ENCODE results near the gene C6orf15.

C6orf15 gene

DNA sequence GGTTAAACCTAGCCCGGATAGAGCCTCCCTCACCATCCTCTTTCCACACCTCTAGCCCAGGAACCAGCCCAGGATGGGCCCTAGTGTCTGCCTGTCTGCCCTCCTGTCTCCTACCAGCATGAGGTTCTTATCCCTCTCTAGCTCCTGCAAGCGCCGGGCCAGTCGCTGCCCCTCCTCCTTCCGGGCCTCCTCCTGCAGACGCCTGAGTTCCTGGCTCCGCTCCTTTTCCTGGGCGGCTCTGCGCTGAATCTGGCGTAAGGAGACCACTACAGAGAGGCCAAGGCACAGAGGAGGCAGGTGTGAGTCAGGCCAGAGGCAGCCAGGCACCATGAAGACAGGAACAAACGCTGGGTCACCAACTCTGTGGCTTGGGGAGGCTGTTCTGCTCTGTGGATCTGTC lies 30.8 kb upstream of the C6orf15 start:
- Mint-ChIP-seq H3K36me3 (peaks cover 21 to 36% of the 10 kb centered on the region in 2 donors), H3K27me3 (no peaks in the 10 kb centered on the region), H3K4me1 (peaks cover 3 to 6% of the 10 kb centered on the region in 2 donors), H3K9me3 (no peaks in the 10 kb centered on the region), H3K27ac (no peak overlapping the region), H3K4me3 (no peak overlapping the region)
- ATAC-seq (replicated peaks) (no peak), DNase-seq (no peak)

DNA sequence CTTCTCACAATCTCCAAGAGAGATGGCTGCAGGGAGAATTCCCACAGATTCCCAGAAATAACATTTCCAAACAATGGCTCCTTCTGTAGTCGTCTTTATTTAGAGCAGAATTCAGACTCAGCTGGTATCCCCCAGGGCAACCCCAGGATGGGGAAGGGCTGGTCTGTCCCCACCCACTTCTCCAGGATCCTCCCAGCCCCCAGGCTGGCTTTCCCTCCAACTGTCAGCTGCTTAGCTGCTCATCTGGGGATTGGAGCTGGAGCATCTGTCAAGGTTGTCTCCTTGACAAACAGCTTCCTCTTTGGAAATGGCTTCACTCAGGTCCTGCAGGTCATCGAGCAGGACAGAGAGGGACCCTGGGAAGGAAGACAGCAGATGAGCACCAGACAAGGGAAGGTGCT lies 30.0 kb upstream of the C6orf15 start:
- no peak overlapping the region for H3K27ac Mint-ChIP-seq
- H3K4me1 Mint-ChIP-seq = peaks cover 5 to 6% of the 10 kb centered on the region in 2 donors
- no peaks in the 10 kb centered on the region for H3K9me3 Mint-ChIP-seq
- peaks cover 4% of the 10 kb centered on the region in 2 donors for H3K27me3 Mint-ChIP-seq
- ATAC-seq (replicated peaks) (no peak), DNase-seq (no peak)
- peaks cover 21 to 36% of the 10 kb centered on the region in 2 donors for H3K36me3 Mint-ChIP-seq
- H3K4me3 Mint-ChIP-seq = no peak overlapping the region

DNA sequence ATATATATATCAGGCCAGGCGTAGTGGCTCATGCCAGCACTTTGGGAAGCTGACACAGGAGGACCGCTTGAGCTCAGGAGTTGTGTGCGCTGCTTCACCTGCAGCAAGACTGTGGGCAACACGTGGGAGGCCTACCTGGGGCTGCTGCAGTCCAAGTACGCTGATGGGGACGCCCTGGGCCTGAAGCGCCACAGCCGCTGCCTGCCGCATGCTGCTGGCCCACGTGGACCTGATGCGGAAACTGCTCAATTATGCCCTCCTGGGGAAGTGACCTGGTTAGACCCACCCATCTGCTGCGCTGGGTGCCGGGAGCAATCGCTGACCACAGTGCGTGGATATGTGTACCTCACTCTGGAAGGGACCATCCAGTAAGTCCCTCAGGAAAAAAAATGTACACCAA lies 28.3 kb upstream of the C6orf15 start:
- ATAC-seq (replicated peaks) (no peak), DNase-seq (no peak)
- H3K9me3 Mint-ChIP-seq = no peaks in the 10 kb centered on the region
- no peak overlapping the region for H3K27ac Mint-ChIP-seq
- H3K36me3 Mint-ChIP-seq = peaks cover 17 to 26% of the 10 kb centered on the region in 2 donors
- H3K4me3 Mint-ChIP-seq = no peak overlapping the region
- peaks cover 5 to 7% of the 10 kb centered on the region in 2 donors for H3K4me1 Mint-ChIP-seq
- peaks cover 5% of the 10 kb centered on the region in 2 donors for H3K27me3 Mint-ChIP-seq

DNA sequence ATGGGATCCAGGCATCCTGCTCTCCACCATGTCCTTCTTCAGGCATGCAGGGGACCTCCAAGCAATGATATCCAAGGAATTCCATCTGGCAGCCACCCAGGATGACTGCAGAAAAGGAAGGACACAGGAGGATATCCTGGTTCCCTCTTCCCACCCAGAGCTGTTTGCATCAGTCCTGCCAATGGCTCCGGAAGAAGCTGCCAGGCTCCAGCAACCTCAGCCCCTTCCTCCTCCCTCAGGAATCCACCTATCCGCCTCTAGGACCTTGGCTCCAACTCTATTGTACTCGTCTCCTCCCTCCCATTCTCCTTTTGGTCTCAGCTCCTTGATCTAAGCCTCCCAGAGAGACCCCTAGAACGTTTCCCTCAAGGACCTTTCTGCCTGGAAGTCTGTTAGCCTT lies 27.2 kb upstream of the C6orf15 start:
- Mint-ChIP-seq H3K27me3 (peaks cover 5% of the 10 kb centered on the region in 2 donors), H3K9me3 (no peaks in the 10 kb centered on the region), H3K27ac (no peak overlapping the region), H3K4me1 (peaks cover 5 to 7% of the 10 kb centered on the region in 2 donors), H3K4me3 (no peak overlapping the region), H3K36me3 (peaks cover 6 to 15% of the 10 kb centered on the region in 2 donors)
- no peak for ATAC-seq (replicated peaks)
- DNase-seq = no peak

DNA sequence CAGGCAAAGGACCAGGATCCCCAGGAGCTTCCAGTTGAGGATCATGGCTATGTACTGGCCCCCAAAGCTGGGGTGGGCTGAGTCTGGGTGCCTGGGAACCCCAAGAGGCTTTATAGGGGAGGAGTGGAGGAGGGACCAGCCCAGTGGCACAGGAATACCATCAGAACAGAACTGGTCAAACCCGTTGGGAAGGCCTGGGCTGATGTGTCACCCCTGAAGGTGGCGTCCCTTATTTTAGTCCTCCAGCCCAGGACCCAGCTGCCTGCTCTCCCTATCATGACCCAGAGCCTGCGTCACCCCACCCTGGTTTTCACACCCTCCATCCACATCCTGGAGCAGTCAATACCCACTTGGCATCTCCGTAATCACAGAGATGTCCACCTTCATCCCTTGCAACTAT lies 26.6 kb upstream of the C6orf15 start, which contains the start of gene PSORS1C2:
PSORS1C2 (minus strand) TSS at position 85 of the 400 bp plus-strand sequence; CDS start at position 45, 40 bp downstream.
- Mint-ChIP-seq H3K27ac (no peak within 1 kb of the TSS), H3K27me3 (peaks cover 5% of the 10 kb centered on the region in 2 donors), H3K4me3 (peak within 1 kb of the TSS in 1 of 2 donors; percentile 11), H3K9me3 (no peaks in the 10 kb centered on the region), H3K36me3 (peaks cover 5 to 12% of the 10 kb centered on the region in 2 donors), H3K4me1 (peaks cover 5 to 7% of the 10 kb centered on the region in 2 donors)
- DNase-seq (no peak), ATAC-seq (replicated peaks) (no peak)

DNA sequence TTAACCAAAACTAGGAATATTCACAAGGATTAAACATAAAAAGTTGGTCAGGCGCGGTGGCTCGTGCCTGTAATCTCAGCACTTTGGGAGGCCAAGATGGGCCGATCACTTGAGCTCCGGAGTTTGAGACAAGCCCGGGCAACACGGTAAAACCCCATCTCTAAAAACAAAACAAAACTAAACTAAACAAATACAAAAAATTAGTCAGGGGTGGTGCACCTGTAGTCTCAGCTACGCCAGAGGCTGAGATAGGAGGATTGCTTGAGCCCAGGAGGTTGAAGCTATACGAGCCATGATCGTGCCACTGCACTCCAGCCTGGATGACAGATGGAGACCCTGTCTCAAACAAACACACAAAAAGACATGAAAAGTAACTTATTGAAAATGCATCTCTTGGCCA lies 23.3 kb upstream of the C6orf15 start:
- Mint-ChIP-seq H3K36me3 (no peaks in the 10 kb centered on the region), H3K4me1 (peaks cover 5 to 7% of the 10 kb centered on the region in 2 donors), H3K27me3 (peaks cover 5% of the 10 kb centered on the region in 2 donors), H3K4me3 (no peak overlapping the region), H3K9me3 (no peaks in the 10 kb centered on the region), H3K27ac (no peak overlapping the region)
- ATAC-seq (replicated peaks) = no peak
- no peak for DNase-seq

DNA sequence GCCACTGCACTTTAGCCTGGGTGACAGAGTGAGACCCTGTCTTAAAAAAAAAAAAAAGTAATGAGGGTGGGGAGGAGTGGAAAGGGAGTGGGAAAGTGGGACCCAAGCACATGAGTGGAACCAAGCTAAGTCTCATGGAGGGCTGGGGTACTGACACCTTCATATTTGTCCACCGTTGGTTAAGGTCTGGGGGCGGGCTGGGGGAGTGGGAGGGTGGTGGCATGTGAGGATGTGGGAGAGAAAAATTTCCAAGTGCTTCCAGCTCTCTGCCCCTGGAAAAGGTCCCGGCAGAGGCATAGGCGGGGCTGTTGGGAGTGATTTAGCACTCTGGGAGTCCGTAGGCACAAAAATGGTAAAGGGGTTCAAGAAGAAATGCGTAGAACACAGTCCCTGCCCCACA lies 20.4 kb upstream of the C6orf15 start:
- H3K9me3 Mint-ChIP-seq = no peaks in the 10 kb centered on the region
- ATAC-seq (replicated peaks) = no peak
- H3K4me3 Mint-ChIP-seq = no peak overlapping the region
- peaks cover 17 to 23% of the 10 kb centered on the region in 2 donors for H3K27me3 Mint-ChIP-seq
- DNase-seq = no peak
- peaks cover 8 to 11% of the 10 kb centered on the region in 2 donors for H3K4me1 Mint-ChIP-seq
- no peak overlapping the region for H3K27ac Mint-ChIP-seq
- H3K36me3 Mint-ChIP-seq = no peaks in the 10 kb centered on the region

DNA sequence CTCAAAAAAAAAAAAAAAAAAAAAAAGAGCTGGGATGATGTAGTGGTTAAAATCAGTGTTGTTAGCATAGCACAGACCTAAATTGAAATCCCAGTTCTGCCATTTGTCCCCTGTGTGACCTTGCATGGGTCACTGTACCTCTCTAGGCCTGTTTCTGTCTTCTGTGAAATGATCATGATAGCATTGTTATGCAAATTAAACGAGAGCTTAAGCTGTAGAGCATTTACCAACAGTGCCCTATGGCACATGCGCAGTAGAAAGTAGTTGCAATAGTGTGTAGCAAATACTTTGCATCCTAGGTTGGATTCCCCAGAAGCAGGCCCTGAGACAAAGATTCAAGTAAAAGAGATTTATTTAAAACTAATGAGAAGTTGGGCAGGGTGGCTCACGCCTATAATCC lies 19.2 kb upstream of the C6orf15 start:
- Mint-ChIP-seq H3K9me3 (no peaks in the 10 kb centered on the region), H3K4me3 (no peak overlapping the region), H3K27ac (no peak overlapping the region), H3K27me3 (peaks cover 17 to 19% of the 10 kb centered on the region in 2 donors), H3K4me1 (peaks cover 6% of the 10 kb centered on the region in 2 donors), H3K36me3 (no peaks in the 10 kb centered on the region)
- ATAC-seq (replicated peaks) (no peak), DNase-seq (no peak)

DNA sequence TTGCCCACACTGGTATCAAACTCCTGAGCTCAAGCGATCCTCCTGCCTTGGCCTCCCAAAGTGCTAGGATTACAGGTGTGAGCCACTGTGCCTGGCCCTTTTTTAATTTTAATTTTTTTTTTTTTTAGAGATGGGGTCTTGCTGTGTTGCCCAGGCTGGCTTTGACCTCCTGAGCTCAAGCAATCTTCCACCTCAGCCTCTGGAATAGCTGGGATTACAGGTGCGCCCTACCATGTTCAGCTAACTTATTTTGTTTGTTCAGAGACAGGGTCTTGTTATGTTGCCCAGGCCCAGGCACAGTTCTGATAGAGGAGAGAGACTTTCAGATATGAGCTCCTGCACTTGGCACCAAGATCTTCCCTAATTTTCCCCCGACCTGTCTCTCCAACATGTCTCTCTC lies 18.4 kb upstream of the C6orf15 start:
- DNase-seq = no peak
- peaks cover 6% of the 10 kb centered on the region in 2 donors for H3K4me1 Mint-ChIP-seq
- no peaks in the 10 kb centered on the region for H3K36me3 Mint-ChIP-seq
- H3K27me3 Mint-ChIP-seq = peaks cover 19 to 24% of the 10 kb centered on the region in 2 donors
- H3K9me3 Mint-ChIP-seq = no peaks in the 10 kb centered on the region
- no peak overlapping the region for H3K27ac Mint-ChIP-seq
- ATAC-seq (replicated peaks) = no peak
- no peak overlapping the region for H3K4me3 Mint-ChIP-seq

DNA sequence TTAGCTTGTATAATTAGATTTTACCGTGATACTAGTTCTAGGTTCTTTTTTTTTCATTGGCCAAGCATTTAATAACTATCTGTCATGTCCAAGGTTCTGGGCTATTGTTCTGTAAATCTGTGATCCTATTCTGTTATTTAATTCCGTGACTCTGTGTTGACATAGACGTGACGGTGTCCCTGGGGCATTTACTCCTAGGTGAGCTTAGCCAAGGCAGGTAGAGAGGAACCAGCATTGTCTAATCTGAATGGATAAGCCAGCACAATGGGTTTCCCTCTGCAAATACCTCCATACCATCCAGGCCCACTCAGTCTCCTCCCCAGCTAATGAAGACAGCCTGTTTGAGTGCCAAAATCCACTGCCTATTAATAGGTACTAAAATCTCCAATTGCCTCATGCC lies 16.8 kb upstream of the C6orf15 start:
- Mint-ChIP-seq H3K27me3 (peaks cover 19 to 24% of the 10 kb centered on the region in 2 donors), H3K4me1 (peaks cover 6 to 14% of the 10 kb centered on the region in 2 donors)

DNA sequence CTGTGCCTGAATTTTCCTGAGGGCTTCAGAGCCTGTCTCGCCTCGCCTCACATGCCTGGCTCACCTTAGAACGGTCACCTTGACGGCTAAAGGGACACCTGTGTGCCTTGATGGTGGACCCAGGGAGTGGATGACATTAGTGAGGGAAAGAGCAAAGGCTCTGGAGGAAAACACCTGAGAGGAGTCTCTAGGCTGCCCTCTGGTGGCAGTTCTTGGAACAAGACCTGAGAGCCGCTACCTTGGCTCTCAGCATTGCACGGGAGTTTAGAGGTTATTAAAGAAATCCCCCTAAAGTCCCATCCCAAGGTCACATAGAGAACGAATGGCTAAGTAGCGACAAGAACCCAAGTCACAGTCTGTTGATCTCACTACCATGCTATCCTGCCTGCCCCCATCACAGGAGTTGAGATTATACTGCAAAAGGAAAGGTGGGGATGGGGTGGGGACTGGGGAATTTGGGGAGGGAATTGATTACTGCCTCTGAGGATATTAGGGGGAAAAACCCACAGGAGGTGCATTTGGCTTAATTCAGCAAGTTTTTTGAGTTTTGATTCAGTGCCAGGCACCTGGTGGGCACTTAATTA lies 15.8 kb upstream of the C6orf15 start:
- DNase-seq (peak; percentile 45), ATAC-seq (replicated peaks) (peak; percentile 70 to 81)
- no peak overlapping the region for H3K27ac Mint-ChIP-seq
- H3K4me3 Mint-ChIP-seq = no peak overlapping the region
- no peaks in the 10 kb centered on the region for H3K36me3 Mint-ChIP-seq
- H3K4me1 Mint-ChIP-seq = peaks cover 7 to 14% of the 10 kb centered on the region in 2 donors
- no peaks in the 10 kb centered on the region for H3K9me3 Mint-ChIP-seq
- H3K27me3 Mint-ChIP-seq = peaks cover 23 to 24% of the 10 kb centered on the region in 2 donors

More for the DNA sequence above, 16.8 kb upstream of the C6orf15 start:
- Mint-ChIP-seq H3K4me3 (no peak overlapping the region), H3K9me3 (no peaks in the 10 kb centered on the region), H3K27ac (no peak overlapping the region), H3K36me3 (no peaks in the 10 kb centered on the region)
- DNase-seq = no peak
- ATAC-seq (replicated peaks) = no peak

DNA sequence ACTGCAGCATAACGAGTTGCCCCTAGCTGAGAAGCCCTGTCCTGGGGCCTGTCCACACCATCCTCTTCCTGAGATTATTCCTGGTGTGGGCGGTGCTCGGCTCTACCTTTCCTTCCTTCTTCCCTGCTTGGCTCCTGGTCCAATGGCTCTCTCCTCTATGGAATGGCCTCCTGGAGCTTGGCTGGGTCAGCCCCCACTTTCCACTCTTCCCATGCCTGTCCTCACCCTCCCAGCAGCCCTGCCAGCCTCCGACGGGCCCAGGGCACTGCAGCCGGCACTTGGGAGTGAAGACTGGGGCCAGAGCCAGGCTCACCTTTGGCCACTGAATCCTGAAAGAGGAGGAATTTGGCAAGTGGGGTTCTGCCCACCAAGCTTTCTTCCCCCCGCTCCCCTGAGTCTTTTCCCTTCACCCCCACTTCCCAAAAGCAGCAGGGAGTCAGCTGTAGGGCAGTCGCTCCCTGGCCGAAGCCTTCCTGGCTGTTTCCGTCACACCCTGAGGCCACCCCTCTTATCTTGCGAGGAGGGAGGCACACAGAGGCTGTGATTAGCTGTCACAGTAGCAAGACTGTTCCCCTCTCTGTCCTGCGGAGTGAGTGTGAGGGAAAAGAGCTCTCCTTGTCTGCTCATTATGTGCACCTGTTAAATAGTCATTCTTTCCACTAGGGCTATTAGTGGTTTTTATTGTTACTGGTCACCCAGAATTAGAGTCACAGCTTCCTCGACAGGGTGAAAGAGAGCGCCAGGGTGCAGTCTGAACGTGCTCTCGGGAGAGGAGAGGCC lies 14.2 kb upstream of the C6orf15 start:
- ATAC-seq (replicated peaks) (no peak), DNase-seq (no peak)
- peaks cover 27 to 28% of the 10 kb centered on the region in 2 donors for H3K27me3 Mint-ChIP-seq
- H3K27ac Mint-ChIP-seq = no peak overlapping the region
- H3K9me3 Mint-ChIP-seq = no peaks in the 10 kb centered on the region
- H3K4me3 Mint-ChIP-seq = no peak overlapping the region
- H3K4me1 Mint-ChIP-seq = peaks cover 11 to 14% of the 10 kb centered on the region in 2 donors
- H3K36me3 Mint-ChIP-seq = no peaks in the 10 kb centered on the region

DNA sequence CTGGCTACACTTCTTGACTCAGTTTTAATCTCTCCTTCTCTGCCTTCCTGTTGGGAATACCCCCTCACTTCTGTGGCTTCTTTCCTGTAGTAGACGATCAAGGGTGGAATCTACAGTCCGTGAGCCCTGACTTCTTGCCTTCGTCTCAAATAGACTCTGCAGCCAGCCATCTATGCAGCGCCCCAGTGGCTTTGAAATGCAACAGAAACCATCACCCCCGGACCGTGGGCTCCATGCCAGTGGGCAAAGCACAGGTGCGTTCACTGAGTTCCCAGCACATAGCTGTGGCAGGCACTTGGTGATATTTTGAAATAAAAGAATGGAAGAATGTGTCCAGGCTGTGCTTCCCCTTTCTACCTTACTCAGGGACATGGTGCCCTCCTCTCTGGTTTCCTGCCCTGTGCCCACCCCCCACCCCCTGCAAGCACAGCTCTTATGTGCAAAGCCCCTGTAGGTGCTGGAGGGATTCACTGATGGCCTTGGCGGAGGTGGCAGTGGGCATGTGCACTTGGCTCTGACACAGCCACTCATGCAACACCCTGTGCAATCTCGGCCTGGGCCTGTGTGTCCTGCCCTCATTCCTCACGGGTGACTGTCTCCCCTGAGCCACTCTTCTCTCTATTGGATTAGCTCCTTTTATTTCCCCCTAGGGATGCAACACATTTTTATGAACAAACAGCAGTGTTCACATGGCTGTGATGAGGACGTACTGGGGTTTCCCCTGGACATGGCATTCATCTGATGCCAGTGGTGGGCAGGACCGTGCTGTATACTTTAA lies 13.4 kb upstream of the C6orf15 start:
- H3K9me3 Mint-ChIP-seq = no peaks in the 10 kb centered on the region
- H3K4me1 Mint-ChIP-seq = peaks cover 11 to 14% of the 10 kb centered on the region in 2 donors
- ATAC-seq (replicated peaks) (no peak), DNase-seq (no peak)
- no peak overlapping the region for H3K27ac Mint-ChIP-seq
- H3K4me3 Mint-ChIP-seq = no peak overlapping the region
- no peaks in the 10 kb centered on the region for H3K36me3 Mint-ChIP-seq
- H3K27me3 Mint-ChIP-seq = peaks cover 28 to 32% of the 10 kb centered on the region in 2 donors

DNA sequence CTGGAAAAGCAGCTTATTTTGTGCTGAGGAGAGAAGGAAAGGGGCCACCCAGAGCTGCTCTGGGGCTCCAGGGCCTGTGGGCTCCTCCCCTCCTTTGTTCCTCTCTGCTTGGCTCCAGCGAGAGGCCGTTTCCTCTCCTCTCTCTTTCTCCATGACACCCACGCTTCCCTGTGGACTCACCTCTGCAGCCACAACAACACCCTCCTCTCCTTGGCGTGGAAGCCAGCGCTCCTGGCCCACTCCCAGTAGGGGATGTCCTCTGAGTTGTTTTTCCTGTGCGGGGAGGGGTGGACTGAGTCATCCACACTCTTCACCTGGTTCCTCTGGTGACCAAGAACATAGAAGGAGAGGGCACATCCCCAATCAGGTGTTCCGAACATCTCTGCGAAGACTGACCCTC lies 12.8 kb upstream of the C6orf15 start:
- no peak for ATAC-seq (replicated peaks)
- Mint-ChIP-seq H3K27ac (no peak overlapping the region), H3K27me3 (peaks cover 27 to 30% of the 10 kb centered on the region in 2 donors), H3K4me1 (peaks cover 11 to 14% of the 10 kb centered on the region in 2 donors), H3K36me3 (no peaks in the 10 kb centered on the region), H3K9me3 (no peaks in the 10 kb centered on the region), H3K4me3 (no peak overlapping the region)
- no peak for DNase-seq

Measured in stimulated activated naive B cell treated with anti-CD40 and anti-IgM and Interleukin-4, amounts not matched to agents 10 μg/mL and 1 μg/mL and 100 μg/mL, for 72 hours (primary cell).